H9 (cell line): ENCODE data around the gene ANKRD17. TPM values are rescaled to one million over a fixed set of nuclear protein-coding genes. Genes with fewer than 3 reads are reported as not detected.

Source experiments
- DNase-seq: peaks from one replicate; pipeline ENCODE4 v3.0.0-alpha.2; 2017
- H2AFZ ChIP-seq: one replicate; pipeline ENCODE4 v1.6.1; 2013; ENCODE audit warnings: mild to moderate bottlenecking, low read length, control low read depth, moderate library complexity
- H2AK5ac ChIP-seq: 2 replicates; pipeline ENCODE4 v1.6.1; 2013; ENCODE audit warnings: low read length, control low read depth, mixed read lengths; ENCODE audit not compliant: insufficient read length
- H2BK120ac ChIP-seq: one replicate; pipeline ENCODE4 v1.6.1; 2013; ENCODE audit warnings: low read depth, mild to moderate bottlenecking, low read length, control low read depth, inconsistent platforms; ENCODE audit not compliant: poor library complexity, severe bottlenecking
- H2BK12ac ChIP-seq: 2 replicates; pipeline ENCODE4 v1.6.1; 2013; ENCODE audit warnings: low read length, control low read depth, mixed read lengths, low read depth; ENCODE audit not compliant: insufficient read length
- H2BK15ac ChIP-seq: 2 replicates; pipeline ENCODE4 v1.6.1; 2013; ENCODE audit warnings: low read depth, low read length, control low read depth
- H2BK20ac ChIP-seq: one replicate; pipeline ENCODE4 v1.6.1; 2013; ENCODE audit warnings: low read depth, mild to moderate bottlenecking, low read length, control low read depth, inconsistent platforms; ENCODE audit not compliant: poor library complexity, severe bottlenecking
- H2BK5ac ChIP-seq: 2 replicates; pipeline ENCODE4 v1.6.1; 2013; ENCODE audit warnings: low read length, control low read depth, mixed read lengths; ENCODE audit not compliant: insufficient read length
- H3K14ac ChIP-seq: 2 replicates; pipeline ENCODE4 v1.6.1; 2013; ENCODE audit warnings: low read length, control low read depth; ENCODE audit not compliant: insufficient read depth
- H3K18ac ChIP-seq: 2 replicates; pipeline ENCODE4 v1.6.1; 2013; ENCODE audit warnings: low read depth, mild to moderate bottlenecking, mixed read lengths, low read length, control low read depth; ENCODE audit not compliant: insufficient read length
- H3K23ac ChIP-seq: 2 replicates; pipeline ENCODE4 v1.6.1; 2013; ENCODE audit warnings: low read length, control low read depth, mixed read lengths, low read depth; ENCODE audit not compliant: insufficient read length
- H3K23me2 ChIP-seq: 2 replicates; pipeline ENCODE4 v1.6.1; 2013; ENCODE audit warnings: low read depth, mild to moderate bottlenecking, mixed read lengths, low read length, control low read depth; ENCODE audit not compliant: insufficient read length, poor library complexity, severe bottlenecking
- H3K27ac ChIP-seq: 2 replicates; pipeline ENCODE4 v1.5.1; 2013; ENCODE audit warnings: low read length, control low read depth, mixed read lengths, low read depth; ENCODE audit not compliant: insufficient read length
- H3K27me3 ChIP-seq: 2 replicates; pipeline ENCODE4 v1.6.1; 2013; ENCODE audit warnings: low read length, control low read depth, inconsistent platforms; ENCODE audit not compliant: insufficient read depth
- H3K4ac ChIP-seq: 2 replicates; pipeline ENCODE4 v1.6.1; 2013; ENCODE audit warnings: low read depth, mild to moderate bottlenecking, control low read depth, inconsistent platforms, low read length, moderate library complexity
- H3K4me1 ChIP-seq: 2 replicates; pipeline ENCODE4 v1.6.1; 2013; ENCODE audit warnings: low read length, control low read depth, inconsistent platforms; ENCODE audit not compliant: insufficient read depth
- H3K4me2 ChIP-seq: 2 replicates; pipeline ENCODE4 v1.6.1; 2013; ENCODE audit warnings: low read length, control low read depth, mixed read lengths; ENCODE audit not compliant: insufficient read length, insufficient read depth
- H3K56ac ChIP-seq: 2 replicates; pipeline ENCODE4 v1.6.1; 2013; ENCODE audit warnings: low read depth, mild to moderate bottlenecking, mixed read lengths, low read length, control low read depth; ENCODE audit not compliant: insufficient read length
- H3K79me1 ChIP-seq: 2 replicates; pipeline ENCODE4 v1.6.1; 2013; ENCODE audit warnings: low read depth, mild to moderate bottlenecking, moderate library complexity, low read length, control low read depth, inconsistent platforms; ENCODE audit not compliant: insufficient read depth, poor library complexity, severe bottlenecking
- H3K79me2 ChIP-seq: 2 replicates; pipeline ENCODE4 v1.6.1; 2013; ENCODE audit warnings: low read length, control low read depth, inconsistent platforms; ENCODE audit not compliant: insufficient read depth
- H3K9ac ChIP-seq: 2 replicates; pipeline ENCODE4 v1.6.1; 2013; ENCODE audit warnings: low read length, control low read depth, mixed read lengths; ENCODE audit not compliant: insufficient read length; ENCODE audit errors: extremely low read depth
- H3K9me3 ChIP-seq: one replicate; pipeline ENCODE4 v1.6.1; 2013; ENCODE audit warnings: low read depth, low read length, inconsistent platforms; ENCODE audit not compliant: control insufficient read depth
- H3T11ph ChIP-seq: one replicate; pipeline ENCODE4 v1.6.1; 2013; ENCODE audit warnings: mild to moderate bottlenecking, low read length, control low read depth, inconsistent platforms
- H4K20me1 ChIP-seq: one replicate; pipeline ENCODE4 v1.6.1; 2013; ENCODE audit not compliant: control insufficient read depth, insufficient read length, insufficient read depth
- H4K5ac ChIP-seq: 2 replicates; pipeline ENCODE4 v1.6.1; 2013; ENCODE audit warnings: low read depth, mild to moderate bottlenecking, mixed read lengths, low read length, control low read depth; ENCODE audit not compliant: insufficient read length
- H4K8ac ChIP-seq: replicated peaks from 2 replicates; pipeline ENCODE4 v1.6.1; 2013; ENCODE audit warnings: low read length, control low read depth, mixed read lengths, low read depth; ENCODE audit not compliant: insufficient read length
- H4K91ac ChIP-seq: 2 replicates; pipeline ENCODE4 v1.6.1; 2013; ENCODE audit warnings: low read depth, mild to moderate bottlenecking, moderate library complexity, mixed read lengths, low read length, control low read depth; ENCODE audit not compliant: insufficient read length
- H3K27ac Mint-ChIP-seq, 3 experiments: 2 replicates in 2 of 3; 3 replicates in 1 of 3; pipeline ENCODE4 v1.8.0; 2020 to 2021; ENCODE audit warnings: mixed read lengths in 3 of 3, mild to moderate bottlenecking in 1 of 3, moderate library complexity in 1 of 3
- H3K27me3 Mint-ChIP-seq: 2 replicates; pipeline ENCODE4 v1.8.0; 2021; ENCODE audit warnings: low read depth, mild to moderate bottlenecking, moderate library complexity, mixed read lengths
- H3K36me3 Mint-ChIP-seq, 3 experiments: 2 replicates in 2 of 3; 3 replicates in 1 of 3; pipeline ENCODE4 v1.8.0; 2020 to 2021; ENCODE audit warnings: low read depth in 3 of 3, mixed read lengths in 3 of 3; ENCODE audit not compliant: insufficient read depth in 1 of 3
- H3K4me1 Mint-ChIP-seq, 2 experiments: 2 replicates each; pipeline ENCODE4 v1.8.0; 2020; ENCODE audit warnings: mixed read lengths in 2 of 2
- H3K4me3 Mint-ChIP-seq, 2 experiments: 2 replicates in 1 of 2; 3 replicates in 1 of 2; pipeline ENCODE4 v1.8.0; 2020 to 2021; ENCODE audit warnings: mild to moderate bottlenecking in 2 of 2, mixed read lengths in 2 of 2, moderate library complexity in 1 of 2
- H3K9me3 Mint-ChIP-seq, 2 experiments: 2 replicates in 1 of 2; 3 replicates in 1 of 2; pipeline ENCODE4 v1.8.0; 2020; ENCODE audit warnings: mild to moderate bottlenecking in 2 of 2, mixed read lengths in 2 of 2, moderate library complexity in 1 of 2
- total RNA-seq: library from RNA; stranded (reverse); gene quantifications from 2 replicates; pipeline ENCODE4 v1.2.1, GENCODE V29; 2021
- TF ChIP-seq, protein P1 (sequence below): fragments of 200-600 bp; sonication (generic); conservative IDR thresholded peaks from 3 replicates; pipeline ENCODE4 v1.8.0; 2021; ENCODE audit warnings: antibody characterized with exemption, mild to moderate bottlenecking

ANKRD17 gene
- total RNA-seq, 1 experiment from 2014 or later, result 82.4 TPM

- Histone ChIP-seq H3K56ac (no peak overlapping the region), H3K9me3 (no peaks in the 10 kb centered on the region), H3K27ac (no peak overlapping the region), H3T11ph (no peak overlapping the region), H2AFZ (no peak overlapping the region), H4K91ac (no peak overlapping the region), H2BK20ac (no peak overlapping the region), H2BK12ac (no peak overlapping the region), H3K4ac (no peak overlapping the region), H2BK5ac (no peak overlapping the region), H2BK15ac (no peak overlapping the region), H3K79me1 (no peaks in the 10 kb centered on the region), H4K5ac (no peak overlapping the region), H4K8ac (no peak overlapping the region), H3K18ac (no peak overlapping the region), H3K27me3 (no peaks in the 10 kb centered on the region), H3K9ac (no peak overlapping the region), H3K14ac (no peak overlapping the region), H3K23me2 (no peaks in the 10 kb centered on the region), H3K4me2 (no peak overlapping the region), H3K4me1 (no peaks in the 10 kb centered on the region), H4K20me1 (no peaks in the 10 kb centered on the region), H3K23ac (no peak overlapping the region), H2AK5ac (no peak overlapping the region), H3K79me2 (no peaks in the 10 kb centered on the region), H2BK120ac (no peak overlapping the region)
- H3K27ac Mint-ChIP-seq, result no peak overlapping the region
- no peak for DNase-seq
- peaks cover 27 to 64% (median 47%) of the 10 kb centered on the region in 3 experiments for H3K36me3 Mint-ChIP-seq
- H3K9me3 Mint-ChIP-seq, result no peaks in the 10 kb centered on the region
- no peaks in the 10 kb centered on the region for H3K27me3 Mint-ChIP-seq
- no peaks in the 10 kb centered on the region for H3K4me1 Mint-ChIP-seq
- TF ChIP-seq, protein P1, sequence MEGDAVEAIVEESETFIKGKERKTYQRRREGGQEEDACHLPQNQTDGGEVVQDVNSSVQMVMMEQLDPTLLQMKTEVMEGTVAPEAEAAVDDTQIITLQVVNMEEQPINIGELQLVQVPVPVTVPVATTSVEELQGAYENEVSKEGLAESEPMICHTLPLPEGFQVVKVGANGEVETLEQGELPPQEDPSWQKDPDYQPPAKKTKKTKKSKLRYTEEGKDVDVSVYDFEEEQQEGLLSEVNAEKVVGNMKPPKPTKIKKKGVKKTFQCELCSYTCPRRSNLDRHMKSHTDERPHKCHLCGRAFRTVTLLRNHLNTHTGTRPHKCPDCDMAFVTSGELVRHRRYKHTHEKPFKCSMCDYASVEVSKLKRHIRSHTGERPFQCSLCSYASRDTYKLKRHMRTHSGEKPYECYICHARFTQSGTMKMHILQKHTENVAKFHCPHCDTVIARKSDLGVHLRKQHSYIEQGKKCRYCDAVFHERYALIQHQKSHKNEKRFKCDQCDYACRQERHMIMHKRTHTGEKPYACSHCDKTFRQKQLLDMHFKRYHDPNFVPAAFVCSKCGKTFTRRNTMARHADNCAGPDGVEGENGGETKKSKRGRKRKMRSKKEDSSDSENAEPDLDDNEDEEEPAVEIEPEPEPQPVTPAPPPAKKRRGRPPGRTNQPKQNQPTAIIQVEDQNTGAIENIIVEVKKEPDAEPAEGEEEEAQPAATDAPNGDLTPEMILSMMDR, result no peak
- H3K4me3 Mint-ChIP-seq, result no peak overlapping the region
Measured at GRCh38 chr4:73087871-73088270, 170.7 kb downstream of the ANKRD17 start.
